LNCAP (cell line): ENCODE results near the gene EFNA5.

Source experiments
- CTCF ChIP-seq: fragments of 450-650 bp; IDR thresholded peaks from 2 replicates; pipeline ENCODE4 v1.5.1; 2017; ENCODE audit warnings: mild to moderate bottlenecking

Gene EFNA5

GRCh38 chr5:107500347-107500746, 170.4 kb downstream of the EFNA5 start:
- no peak for TF ChIP-seq CTCF

- no peak for TF ChIP-seq CTCF
These were observed 171.0 kb downstream of the EFNA5 start for GRCh38 chr5:107499776-107500175.

GRCh38 chr5:107499237-107499636, 171.5 kb downstream of the EFNA5 start:
- no peak for TF ChIP-seq CTCF

GRCh38 chr5:107496466-107496865, 174.3 kb downstream of the EFNA5 start:
- TF ChIP-seq CTCF: no peak

GRCh38 chr5:107487056-107487542, 183.6 kb downstream of the EFNA5 start:
- TF ChIP-seq CTCF: no peak

GRCh38 chr5:107486489-107486888, 184.2 kb downstream of the EFNA5 start:
- TF ChIP-seq CTCF: no peak

GRCh38 chr5:107485184-107485583, 185.6 kb downstream of the EFNA5 start:
- no peak for TF ChIP-seq CTCF

GRCh38 chr5:107484281-107484680, 186.5 kb downstream of the EFNA5 start:
- no peak for TF ChIP-seq CTCF
